Osteoblast (primary cell): Measurements from ENCODE around the gene RSPO4. TPM values are rescaled to one million over a fixed set of nuclear protein-coding genes. Genes with fewer than 3 reads are reported as not detected.
A peak's percentile ranks its signal among the peaks of the same experiment; 100 is the strongest.

Experiments
- DNase-seq: peaks from one replicate; pipeline ENCODE4 v3.0.0; 2011; ENCODE audit warnings: low spot score, mixed read lengths; ENCODE audit not compliant: insufficient read length; ENCODE audit errors: missing footprints
- H2AFZ ChIP-seq: 2 replicates; pipeline ENCODE4 v1.6.0; 2011; ENCODE audit warnings: mild to moderate bottlenecking, low read length
- H3K27ac ChIP-seq: 2 replicates; pipeline ENCODE4 v1.5.1; 2011; ENCODE audit warnings: mild to moderate bottlenecking, low read depth, low read length, moderate library complexity
- H3K27me3 ChIP-seq: 2 replicates; pipeline ENCODE4 v1.6.0; 2012; ENCODE audit warnings: mild to moderate bottlenecking, control low read depth, inconsistent platforms, low read length, moderate library complexity; ENCODE audit not compliant: insufficient read depth
- H3K36me3 ChIP-seq: 2 replicates; pipeline ENCODE4 v1.5.1; 2011; ENCODE audit warnings: mild to moderate bottlenecking, low read length, control low read depth, moderate library complexity; ENCODE audit not compliant: insufficient read depth
- H3K4me1 ChIP-seq: 2 replicates; pipeline ENCODE4 v1.5.1; 2011; ENCODE audit warnings: mild to moderate bottlenecking, low read length, control low read depth, moderate library complexity; ENCODE audit not compliant: insufficient read depth
- H3K4me2 ChIP-seq: 2 replicates; pipeline ENCODE4 v1.6.0; 2011; ENCODE audit warnings: mild to moderate bottlenecking, low read length; ENCODE audit not compliant: insufficient read depth
- H3K4me3 ChIP-seq: fragments of 200-600 bp; sonication (generic); 3 replicates; pipeline ENCODE4 v1.5.1; 2012; ENCODE audit warnings: mild to moderate bottlenecking, low read length, inconsistent platforms; ENCODE audit not compliant: insufficient read depth
- H3K79me2 ChIP-seq: 2 replicates; pipeline ENCODE4 v1.6.0; 2012; ENCODE audit warnings: mild to moderate bottlenecking, low read length, control low read depth, inconsistent platforms; ENCODE audit not compliant: insufficient read depth
- H3K9me3 ChIP-seq: 2 replicates; pipeline ENCODE4 v1.5.1; 2011; ENCODE audit warnings: low read depth, low read length, control low read depth
- H4K20me1 ChIP-seq: 2 replicates; pipeline ENCODE4 v1.6.0; 2012; ENCODE audit warnings: mild to moderate bottlenecking, low read length, control low read depth; ENCODE audit not compliant: insufficient read depth
- CTCF ChIP-seq: IDR thresholded peaks from 2 replicates; pipeline ENCODE4 v1.5.1; 2011; ENCODE audit warnings: mild to moderate bottlenecking, low read depth, low read length, moderate library complexity; ENCODE audit errors: extremely low read depth
- total RNA-seq: library from RNA; depleted of rRNA; stranded (reverse); fragments of >200 nt; gene quantifications from 2 replicates; pipeline ENCODE4 v1.2.3, GENCODE V29; 2012

The RSPO4 gene
- total RNA-seq, 1 donor: not detected

GRCh38 chr20:977021-977420 is 25.1 kb downstream of the RSPO4 start:
- no peak for DNase-seq
- no peaks in the 10 kb centered on the region for H4K20me1 ChIP-seq
- no peaks in the 10 kb centered on the region for H3K27me3 ChIP-seq

GRCh38 chr20:976033-976432 is 26.1 kb downstream of the RSPO4 start:
- H3K79me2 ChIP-seq: no peaks in the 10 kb centered on the region
- no peak for DNase-seq
- no peak overlapping the region for H3K27ac ChIP-seq
- H4K20me1 ChIP-seq: no peaks in the 10 kb centered on the region
- TF ChIP-seq CTCF: no peak
- no peaks in the 10 kb centered on the region for H3K36me3 ChIP-seq
- H2AFZ ChIP-seq: no peak overlapping the region
- H3K27me3 ChIP-seq: no peaks in the 10 kb centered on the region
- peaks cover 6% of the 10 kb centered on the region for H3K4me1 ChIP-seq
- H3K9me3 ChIP-seq: no peaks in the 10 kb centered on the region
- H3K4me2 ChIP-seq: no peak overlapping the region
- no peak overlapping the region for H3K4me3 ChIP-seq

More at GRCh38 chr20:977021-977420, 25.1 kb downstream of the RSPO4 start:
- Histone ChIP-seq H2AFZ (no peak overlapping the region), H3K79me2 (no peaks in the 10 kb centered on the region), H3K4me1 (peaks cover 6% of the 10 kb centered on the region), H3K4me2 (no peak overlapping the region), H3K36me3 (no peaks in the 10 kb centered on the region), H3K9me3 (no peaks in the 10 kb centered on the region), H3K4me3 (no peak overlapping the region), H3K27ac (no peak overlapping the region)
- no peak for TF ChIP-seq CTCF

- H3K4me3 ChIP-seq: no peak overlapping the region
- H2AFZ ChIP-seq: no peak overlapping the region
- peak; percentile 91 for DNase-seq
- no peaks in the 10 kb centered on the region for H3K79me2 ChIP-seq
- no peaks in the 10 kb centered on the region for H3K9me3 ChIP-seq
- no peak overlapping the region for H3K27ac ChIP-seq
- TF ChIP-seq CTCF: peak; percentile 52
- H3K36me3 ChIP-seq: no peaks in the 10 kb centered on the region
- no peaks in the 10 kb centered on the region for H3K27me3 ChIP-seq
- no peak overlapping the region for H3K4me2 ChIP-seq
- no peaks in the 10 kb centered on the region for H4K20me1 ChIP-seq
- peaks cover 6% of the 10 kb centered on the region for H3K4me1 ChIP-seq
These were observed 28.3 kb downstream of the RSPO4 start for GRCh38 chr20:973785-974194.

DNA sequence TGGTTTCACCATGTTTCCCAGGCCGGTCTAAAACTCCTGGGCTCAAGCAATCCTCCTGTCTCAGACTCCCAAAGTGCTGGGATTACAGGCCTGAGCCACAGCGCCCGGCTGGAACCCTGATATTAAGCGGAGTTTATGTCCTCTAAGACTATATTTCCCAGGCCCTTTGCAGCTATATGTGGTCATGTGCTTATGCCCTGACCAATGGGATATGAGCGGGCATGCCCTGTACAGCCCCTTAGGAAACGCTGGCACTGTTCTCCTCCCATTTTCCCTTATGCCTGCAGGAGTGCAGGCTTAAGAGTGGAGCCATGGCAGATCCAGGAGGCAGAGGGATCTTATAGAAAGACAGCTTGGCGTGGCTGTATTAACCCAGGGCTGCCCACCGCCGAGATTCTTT is 29.9 kb downstream of the RSPO4 start:
- DNase-seq: no peak
- Histone ChIP-seq H3K4me1 (peaks cover 6% of the 10 kb centered on the region), H2AFZ (no peak overlapping the region), H3K9me3 (no peaks in the 10 kb centered on the region), H3K79me2 (no peaks in the 10 kb centered on the region), H3K27ac (no peak overlapping the region), H4K20me1 (no peaks in the 10 kb centered on the region), H3K4me3 (no peak overlapping the region), H3K36me3 (no peaks in the 10 kb centered on the region), H3K27me3 (no peaks in the 10 kb centered on the region), H3K4me2 (no peak overlapping the region)
- TF ChIP-seq CTCF: no peak
